Nephron progenitor cell (in vitro differentiated cells): ENCODE measurements around the gene RNF208.
A peak's percentile ranks its signal among the peaks of the same experiment; 100 is the strongest.

Source experiments
- DNase-seq: peaks from one replicate; pipeline ENCODE4 v3.0.0; 2021
- H3K27ac Mint-ChIP-seq: 2 replicates; pipeline ENCODE4 v1.8.0; 2021; ENCODE audit warnings: mild to moderate bottlenecking, moderate library complexity, mixed read lengths
- H3K27me3 Mint-ChIP-seq: 2 replicates; pipeline ENCODE4 v1.8.0; 2021; ENCODE audit warnings: mild to moderate bottlenecking, low read depth, mixed read lengths; ENCODE audit not compliant: poor library complexity
- H3K36me3 Mint-ChIP-seq: 2 replicates; pipeline ENCODE4 v1.8.0; 2021; ENCODE audit warnings: low read depth, mixed read lengths
- H3K4me1 Mint-ChIP-seq: 2 replicates; pipeline ENCODE4 v1.8.0; 2021; ENCODE audit warnings: mixed read lengths
- H3K4me3 Mint-ChIP-seq: 2 replicates; pipeline ENCODE4 v1.8.0; 2021; ENCODE audit warnings: mild to moderate bottlenecking, moderate library complexity, mixed read lengths
- H3K9me3 Mint-ChIP-seq: 2 replicates; pipeline ENCODE4 v1.8.0; 2021; ENCODE audit warnings: mild to moderate bottlenecking, moderate library complexity, mixed read lengths
- CTCF ChIP-seq: fragments of 200-600 bp; sonication (generic); IDR thresholded peaks from 2 replicates; pipeline ENCODE4 v1.5.0; 2021; ENCODE audit warnings: antibody characterized with exemption

RNF208 gene

GRCh38 chr9:137198051-137198901 is 23.8 kb downstream of the RNF208 start:
- H3K4me1 Mint-ChIP-seq, result peaks cover 29% of the 10 kb centered on the region

GRCh38 chr9:137195525-137196220 is 26.4 kb downstream of the RNF208 start:
- Mint-ChIP-seq H3K4me3 (no peak overlapping the region), H3K36me3 (peaks cover 3% of the 10 kb centered on the region), H3K4me1 (peaks cover 12% of the 10 kb centered on the region), H3K27me3 (no peaks in the 10 kb centered on the region), H3K27ac (peak overlapping the region; percentile 57), H3K9me3 (no peaks in the 10 kb centered on the region)
- TF ChIP-seq CTCF, result no peak
- no peak for DNase-seq

More at GRCh38 chr9:137198051-137198901, 23.8 kb downstream of the RNF208 start:
- peak overlapping the region; percentile 34 for H3K4me3 Mint-ChIP-seq
- TF ChIP-seq CTCF, result no peak
- H3K9me3 Mint-ChIP-seq, result no peaks in the 10 kb centered on the region
- H3K36me3 Mint-ChIP-seq, result no peaks in the 10 kb centered on the region
- DNase-seq, result no peak
- no peaks in the 10 kb centered on the region for H3K27me3 Mint-ChIP-seq
- no peak overlapping the region for H3K27ac Mint-ChIP-seq

- H3K9me3 Mint-ChIP-seq, result no peaks in the 10 kb centered on the region
- H3K27ac Mint-ChIP-seq, result peak overlapping the region; percentile 57
- no peak for TF ChIP-seq CTCF
- H3K36me3 Mint-ChIP-seq, result peaks cover 4% of the 10 kb centered on the region
- no peak overlapping the region for H3K4me3 Mint-ChIP-seq
- no peaks in the 10 kb centered on the region for H3K27me3 Mint-ChIP-seq
- no peak for DNase-seq
- H3K4me1 Mint-ChIP-seq, result peaks cover 15% of the 10 kb centered on the region
Observed at GRCh38 chr9:137194909-137195308, 27.1 kb downstream of the RNF208 start.

- H3K4me1 Mint-ChIP-seq, result peaks cover 16% of the 10 kb centered on the region
- H3K36me3 Mint-ChIP-seq, result peaks cover 4% of the 10 kb centered on the region
- no peak for TF ChIP-seq CTCF
- no peak overlapping the region for H3K4me3 Mint-ChIP-seq
- H3K27ac Mint-ChIP-seq, result no peak overlapping the region
- H3K27me3 Mint-ChIP-seq, result no peaks in the 10 kb centered on the region
- no peaks in the 10 kb centered on the region for H3K9me3 Mint-ChIP-seq
- DNase-seq, result no peak
Observed at GRCh38 chr9:137194388-137194787, 27.7 kb downstream of the RNF208 start.

- H3K9me3 Mint-ChIP-seq, result no peaks in the 10 kb centered on the region
- TF ChIP-seq CTCF, result no peak
- H3K4me1 Mint-ChIP-seq, result peaks cover 19% of the 10 kb centered on the region
- peaks cover 4% of the 10 kb centered on the region for H3K36me3 Mint-ChIP-seq
- DNase-seq, result no peak
- no peak overlapping the region for H3K4me3 Mint-ChIP-seq
- no peak overlapping the region for H3K27ac Mint-ChIP-seq
- no peaks in the 10 kb centered on the region for H3K27me3 Mint-ChIP-seq
Observed at GRCh38 chr9:137193771-137194170, 28.3 kb downstream of the RNF208 start.
